Memory B cell (primary cell): ENCODE results near the gene HMGB3.

Experiments
- ATAC-seq: fragments of 150-1000 bp; cut with Tn5 transposase; 2 replicates; pipeline ENCODE4 v1.10.0; 2021; ENCODE audit warnings: low read depth, mild to moderate bottlenecking, moderate library complexity
- DNase-seq, 2 donors: peaks; one replicate each; pipeline ENCODE4 v3.0.0; 2022; ENCODE audit warnings: low spot score in 2 of 2
- H3K27ac Mint-ChIP-seq: one replicate; pipeline ENCODE4 v1.8.0; 2022; ENCODE audit warnings: mild to moderate bottlenecking, moderate library complexity, mixed read lengths
- H3K27me3 Mint-ChIP-seq: one replicate; pipeline ENCODE4 v1.8.0; 2022; ENCODE audit warnings: mixed read lengths
- H3K36me3 Mint-ChIP-seq: one replicate; pipeline ENCODE4 v1.8.0; 2022; ENCODE audit warnings: mild to moderate bottlenecking, mixed read lengths
- H3K4me1 Mint-ChIP-seq: one replicate; pipeline ENCODE4 v1.8.0; 2022; ENCODE audit warnings: mixed read lengths
- H3K4me3 Mint-ChIP-seq: one replicate; pipeline ENCODE4 v1.8.0; 2022; ENCODE audit warnings: mild to moderate bottlenecking, moderate library complexity, mixed read lengths
- H3K9me3 Mint-ChIP-seq: one replicate; pipeline ENCODE4 v1.8.0; 2022; ENCODE audit warnings: mixed read lengths

Gene HMGB3

GRCh38 chrX:150982788-150983520, at the start of gene HMGB3:
HMGB3 (plus strand) TSS chrX:150983335; CDS start chrX:150985600, 2,265 bp downstream.
- DNase-seq (peak; percentile 49 to 52), ATAC-seq (peak; percentile 95)
- no peak within 1 kb of the TSS for H3K27ac Mint-ChIP-seq
- peaks cover 2% of the 10 kb centered on the region for H3K27me3 Mint-ChIP-seq
- no peaks in the 10 kb centered on the region for H3K9me3 Mint-ChIP-seq
- H3K4me1 Mint-ChIP-seq, result peaks cover 5% of the 10 kb centered on the region
- H3K36me3 Mint-ChIP-seq, result peaks cover 1% of the 10 kb centered on the region
- H3K4me3 Mint-ChIP-seq, result peak within 1 kb of the TSS; percentile 74

GRCh38 chrX:150933945-150934350, 49.2 kb upstream of the HMGB3 start:
- H3K36me3 Mint-ChIP-seq, result no peaks in the 10 kb centered on the region
- peaks cover 2% of the 10 kb centered on the region for H3K9me3 Mint-ChIP-seq
- H3K27ac Mint-ChIP-seq, result no peak overlapping the region
- no peaks in the 10 kb centered on the region for H3K27me3 Mint-ChIP-seq
- DNase-seq (no peak), ATAC-seq (no peak)
- no peak overlapping the region for H3K4me3 Mint-ChIP-seq
- H3K4me1 Mint-ChIP-seq, result no peaks in the 10 kb centered on the region

GRCh38 chrX:150934453-150934852, 48.7 kb upstream of the HMGB3 start:
- H3K9me3 Mint-ChIP-seq, result peaks cover 2% of the 10 kb centered on the region
- DNase-seq (no peak), ATAC-seq (no peak)
- H3K27ac Mint-ChIP-seq, result no peak overlapping the region
- H3K4me3 Mint-ChIP-seq, result no peak overlapping the region
- no peaks in the 10 kb centered on the region for H3K36me3 Mint-ChIP-seq
- no peaks in the 10 kb centered on the region for H3K4me1 Mint-ChIP-seq
- H3K27me3 Mint-ChIP-seq, result no peaks in the 10 kb centered on the region

GRCh38 chrX:150935467-150935866, 47.7 kb upstream of the HMGB3 start:
- no peaks in the 10 kb centered on the region for H3K36me3 Mint-ChIP-seq
- DNase-seq (no peak), ATAC-seq (no peak)
- no peaks in the 10 kb centered on the region for H3K27me3 Mint-ChIP-seq
- H3K4me3 Mint-ChIP-seq, result no peak overlapping the region
- no peaks in the 10 kb centered on the region for H3K4me1 Mint-ChIP-seq
- peaks cover 2% of the 10 kb centered on the region for H3K9me3 Mint-ChIP-seq
- H3K27ac Mint-ChIP-seq, result no peak overlapping the region

GRCh38 chrX:150936556-150936955, 46.6 kb upstream of the HMGB3 start:
- H3K9me3 Mint-ChIP-seq, result peaks cover 2% of the 10 kb centered on the region
- no peaks in the 10 kb centered on the region for H3K36me3 Mint-ChIP-seq
- H3K27me3 Mint-ChIP-seq, result peaks cover 2% of the 10 kb centered on the region
- no peaks in the 10 kb centered on the region for H3K4me1 Mint-ChIP-seq
- DNase-seq (no peak), ATAC-seq (no peak)
- no peak overlapping the region for H3K27ac Mint-ChIP-seq
- no peak overlapping the region for H3K4me3 Mint-ChIP-seq

- Mint-ChIP-seq H3K27me3 (peaks cover 2% of the 10 kb centered on the region), H3K4me1 (no peaks in the 10 kb centered on the region), H3K27ac (no peak overlapping the region), H3K4me3 (no peak overlapping the region), H3K36me3 (no peaks in the 10 kb centered on the region), H3K9me3 (peaks cover 2% of the 10 kb centered on the region)
- DNase-seq (no peak), ATAC-seq (no peak)
These were observed 42.2 kb upstream of the HMGB3 start for GRCh38 chrX:150940844-150941495.

GRCh38 chrX:150941580-150941979, 41.6 kb upstream of the HMGB3 start:
- H3K4me3 Mint-ChIP-seq, result no peak overlapping the region
- no peak for ATAC-seq
- no peaks in the 10 kb centered on the region for H3K4me1 Mint-ChIP-seq
- DNase-seq, result no peak
- H3K9me3 Mint-ChIP-seq, result peaks cover 2% of the 10 kb centered on the region
- no peak overlapping the region for H3K27ac Mint-ChIP-seq
- no peaks in the 10 kb centered on the region for H3K36me3 Mint-ChIP-seq
- H3K27me3 Mint-ChIP-seq, result peaks cover 2% of the 10 kb centered on the region

GRCh38 chrX:150942942-150943594, 40.1 kb upstream of the HMGB3 start:
- Mint-ChIP-seq H3K27me3 (peaks cover 5% of the 10 kb centered on the region), H3K4me1 (no peaks in the 10 kb centered on the region), H3K4me3 (no peak overlapping the region), H3K9me3 (no peaks in the 10 kb centered on the region), H3K36me3 (no peaks in the 10 kb centered on the region), H3K27ac (no peak overlapping the region)
- no peak for ATAC-seq
- no peak for DNase-seq

- Mint-ChIP-seq H3K27me3 (peaks cover 5% of the 10 kb centered on the region), H3K36me3 (no peaks in the 10 kb centered on the region), H3K4me1 (no peaks in the 10 kb centered on the region)
These were observed 38.9 kb upstream of the HMGB3 start for GRCh38 chrX:150944233-150944632.

GRCh38 chrX:150954951-150955350, 28.2 kb upstream of the HMGB3 start:
- ATAC-seq, result no peak
- H3K9me3 Mint-ChIP-seq, result peaks cover 3% of the 10 kb centered on the region
- peaks cover 10% of the 10 kb centered on the region for H3K27me3 Mint-ChIP-seq
- no peak for DNase-seq
- peaks cover 1% of the 10 kb centered on the region for H3K36me3 Mint-ChIP-seq
- H3K4me1 Mint-ChIP-seq, result no peaks in the 10 kb centered on the region
- no peak overlapping the region for H3K4me3 Mint-ChIP-seq
- no peak overlapping the region for H3K27ac Mint-ChIP-seq

More at GRCh38 chrX:150944233-150944632, 38.9 kb upstream of the HMGB3 start:
- Mint-ChIP-seq H3K9me3 (no peaks in the 10 kb centered on the region), H3K4me3 (no peak overlapping the region), H3K27ac (no peak overlapping the region)
- DNase-seq, result no peak
- no peak for ATAC-seq

GRCh38 chrX:150955590-150955989, 27.5 kb upstream of the HMGB3 start:
- Mint-ChIP-seq H3K27me3 (peaks cover 10% of the 10 kb centered on the region), H3K27ac (no peak overlapping the region)
- ATAC-seq, result no peak

GRCh38 chrX:150958177-150958576, 25.0 kb upstream of the HMGB3 start:
- Mint-ChIP-seq H3K36me3 (peaks cover 1% of the 10 kb centered on the region), H3K27me3 (peaks cover 7% of the 10 kb centered on the region), H3K9me3 (peaks cover 3% of the 10 kb centered on the region), H3K27ac (no peak overlapping the region), H3K4me3 (no peak overlapping the region), H3K4me1 (no peaks in the 10 kb centered on the region)
- no peak for ATAC-seq
- no peak for DNase-seq

More at GRCh38 chrX:150955590-150955989, 27.5 kb upstream of the HMGB3 start:
- H3K9me3 Mint-ChIP-seq, result peaks cover 3% of the 10 kb centered on the region
- H3K36me3 Mint-ChIP-seq, result peaks cover 1% of the 10 kb centered on the region
- DNase-seq, result no peak
- no peaks in the 10 kb centered on the region for H3K4me1 Mint-ChIP-seq
- no peak overlapping the region for H3K4me3 Mint-ChIP-seq

- Mint-ChIP-seq H3K9me3 (peaks cover 3% of the 10 kb centered on the region), H3K4me3 (no peak overlapping the region), H3K36me3 (peaks cover 1% of the 10 kb centered on the region), H3K27ac (no peak overlapping the region), H3K4me1 (no peaks in the 10 kb centered on the region), H3K27me3 (peaks cover 2% of the 10 kb centered on the region)
- DNase-seq (no peak), ATAC-seq (no peak)
These were observed 23.6 kb upstream of the HMGB3 start for GRCh38 chrX:150959557-150959956.

GRCh38 chrX:150961631-150962030, 21.5 kb upstream of the HMGB3 start:
- ATAC-seq, result no peak

More at GRCh38 chrX:150961631-150962030, 21.5 kb upstream of the HMGB3 start:
- Mint-ChIP-seq H3K4me1 (no peaks in the 10 kb centered on the region), H3K27ac (no peak overlapping the region), H3K36me3 (no peaks in the 10 kb centered on the region), H3K9me3 (no peaks in the 10 kb centered on the region), H3K27me3 (peaks cover 5% of the 10 kb centered on the region), H3K4me3 (no peak overlapping the region)
- DNase-seq, result no peak
